D721Med (cell line): ENCODE measurements around the gene ATXN1.

Experiments
- DNase-seq: peaks from one replicate; pipeline ENCODE4 v3.0.0; 2011; ENCODE audit warnings: low spot score; ENCODE audit not compliant: insufficient read length
- FAIRE-seq: peaks from 2 replicates; lab custom pipeline; 2011; peaks lifted over from hg19 to GRCh38; lab: Jason Lieb, UNC
- CTCF ChIP-seq: IDR thresholded peaks from 2 replicates; pipeline ENCODE4 v1.5.1; 2012; ENCODE audit warnings: mild to moderate bottlenecking, control low read depth; ENCODE audit not compliant: insufficient read depth; ENCODE audit errors: missing control alignments

The ATXN1 gene

GRCh38 chr6:16473184-16473907 is 287.9 kb downstream of the ATXN1 start:
- no peak for DNase-seq
- TF ChIP-seq CTCF = no peak
- no peak for FAIRE-seq

- no peak for DNase-seq
- no peak for FAIRE-seq
- no peak for TF ChIP-seq CTCF
Observed at GRCh38 chr6:16472349-16473069, 288.8 kb downstream of the ATXN1 start.

- no peak for DNase-seq
- FAIRE-seq = no peak
- no peak for TF ChIP-seq CTCF
Observed at GRCh38 chr6:16471910-16472297, 289.4 kb downstream of the ATXN1 start.

GRCh38 chr6:16471222-16471909 is 289.9 kb downstream of the ATXN1 start:
- DNase-seq (no peak), FAIRE-seq (no peak)
- TF ChIP-seq CTCF = no peak

GRCh38 chr6:16470502-16471221 is 290.6 kb downstream of the ATXN1 start:
- DNase-seq (no peak), FAIRE-seq (no peak)
- TF ChIP-seq CTCF = no peak

GRCh38 chr6:16468991-16469615 is 292.2 kb downstream of the ATXN1 start:
- no peak for DNase-seq
- FAIRE-seq = no peak
- TF ChIP-seq CTCF = no peak
